GM21526 (cell line): ENCODE results near the gene ANO8.

Experiments used
- ATAC-seq: cut with Tn5 transposase; IDR thresholded peaks from one replicate; pipeline ENCODE4 v1.9.1; 2021; ENCODE audit warnings: moderate library complexity; ENCODE audit not compliant: unreplicated experiment, low FRiP score

Gene ANO8

DNA sequence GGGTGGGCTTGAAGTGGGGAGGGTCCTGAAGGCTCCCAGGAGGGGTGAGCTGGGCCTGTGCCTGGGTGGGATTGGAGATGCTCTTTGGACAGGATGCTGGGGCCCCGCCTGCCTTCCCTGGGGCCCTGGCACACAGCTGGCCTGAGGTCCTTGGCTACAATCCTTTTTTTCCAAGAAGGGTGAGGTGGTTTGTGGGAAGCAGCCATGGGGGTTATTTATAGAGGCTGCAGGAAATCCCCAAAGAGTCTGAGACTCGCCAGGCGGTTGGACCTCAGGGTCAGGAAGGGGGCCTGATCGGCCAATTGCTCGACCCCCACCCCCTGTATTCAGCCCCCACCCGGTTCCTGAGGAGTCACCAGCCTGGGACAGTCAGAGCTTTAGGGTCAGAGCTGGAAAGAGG lies 12.7 kb upstream of the ANO8 start:
- ATAC-seq: no peak

- ATAC-seq: no peak
Observed at GRCh38 chr19:17346109-17346671, 11.5 kb upstream of the ANO8 start.

- ATAC-seq: no peak
Observed at GRCh38 chr19:17341845-17342244, 7.2 kb upstream of the ANO8 start.

- no peak for ATAC-seq
Observed at GRCh38 chr19:17341386-17341785, 6.7 kb upstream of the ANO8 start.

DNA sequence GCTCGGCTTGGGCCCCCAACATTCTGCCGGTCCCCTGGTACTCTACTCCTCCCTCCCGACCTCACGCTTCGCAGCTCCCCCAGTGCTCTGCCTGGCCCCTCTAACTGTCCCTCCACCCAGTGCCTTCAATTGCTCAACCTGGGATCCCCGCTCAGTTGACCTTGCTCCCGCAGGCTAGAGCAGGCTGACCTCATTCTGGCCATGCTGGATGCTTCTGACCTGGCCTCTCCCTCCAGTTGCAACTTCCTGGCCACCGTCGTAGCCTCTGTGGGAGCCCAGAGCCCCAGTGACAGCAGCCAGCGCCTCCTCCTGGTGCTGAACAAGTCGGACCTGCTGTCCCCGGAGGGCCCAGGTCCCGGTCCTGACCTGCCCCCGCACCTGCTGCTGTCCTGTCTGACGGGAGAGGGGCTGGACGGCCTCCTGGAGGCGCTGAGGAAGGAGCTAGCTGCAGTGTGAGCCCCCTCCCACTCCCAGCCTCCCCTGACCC lies 6.3 kb upstream of the ANO8 start:
- no peak for ATAC-seq

DNA sequence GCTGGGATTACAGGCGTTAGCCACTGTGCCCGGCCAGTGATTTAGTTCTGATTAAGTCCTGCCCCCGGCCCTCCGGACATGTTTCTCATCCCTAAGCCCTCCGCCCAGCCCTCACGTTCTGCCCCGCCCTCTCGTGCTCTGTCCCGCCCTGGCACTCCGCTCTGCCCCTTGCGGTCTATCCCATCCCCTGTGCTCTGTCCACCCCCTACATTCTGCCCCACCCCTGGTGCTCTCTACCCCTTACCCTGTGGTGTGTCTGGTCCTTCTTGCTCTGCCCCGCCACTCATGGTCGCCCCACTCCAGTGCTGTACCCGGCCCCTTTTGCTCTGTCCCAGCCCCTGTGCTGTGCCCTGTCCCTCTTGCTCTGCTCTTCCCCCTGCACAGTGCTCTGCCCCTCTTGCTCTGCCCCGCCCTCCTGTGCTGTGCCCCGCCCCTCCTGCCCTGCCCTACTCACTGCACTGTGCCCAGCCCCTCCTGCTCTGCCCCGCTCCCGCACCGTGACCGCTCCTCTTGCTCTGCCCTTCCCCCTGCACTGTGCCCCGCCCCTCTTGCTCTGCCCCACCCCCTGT lies 5.7 kb upstream of the ANO8 start:
- ATAC-seq: no peak

- no peak for ATAC-seq
Observed at GRCh38 chr19:17339088-17339741, 4.6 kb upstream of the ANO8 start.

- no peak for ATAC-seq
Observed at GRCh38 chr19:17338433-17339078, 3.9 kb upstream of the ANO8 start.

DNA sequence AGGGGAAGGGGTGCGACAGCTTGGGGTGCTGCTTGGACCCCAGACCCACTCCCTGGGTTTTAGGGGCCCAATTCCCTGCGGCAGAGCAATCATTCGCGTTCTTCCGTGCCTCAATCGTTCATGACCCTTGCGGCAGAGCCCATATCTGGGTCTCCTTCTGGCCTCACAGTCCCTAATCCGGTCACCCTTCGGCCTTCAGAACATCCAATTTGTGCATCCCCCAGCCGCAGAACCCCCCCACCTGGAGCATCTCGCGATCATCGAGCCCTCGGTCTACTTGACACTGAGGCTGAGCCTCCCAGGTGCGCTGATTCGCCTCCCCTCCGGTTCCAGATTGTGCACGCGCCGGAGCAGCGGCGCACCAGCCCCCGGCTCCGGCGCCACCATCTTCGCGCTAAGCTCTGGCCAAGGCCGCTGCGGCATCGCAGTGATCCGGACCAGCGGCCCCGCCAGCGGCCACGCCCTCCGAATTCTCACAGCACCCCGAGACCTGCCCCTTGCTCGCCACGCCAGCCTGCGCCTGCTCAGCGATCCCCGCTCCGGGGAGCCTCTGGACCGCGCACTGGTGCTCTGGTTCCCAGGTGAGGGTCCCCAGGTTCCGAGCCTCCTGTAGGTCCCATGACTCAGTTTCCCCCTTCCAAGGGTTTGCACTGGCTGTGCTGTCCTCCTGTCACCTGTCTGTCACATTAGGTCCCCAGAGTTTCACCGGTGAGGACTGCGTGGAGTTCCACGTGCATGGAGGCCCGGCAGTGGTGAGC lies 3.2 kb upstream of the ANO8 start:
- ATAC-seq: no peak

- peak; percentile 59 for ATAC-seq
Observed at GRCh38 chr19:17336872-17337674, 2.4 kb upstream of the ANO8 start, which contains the start of gene GTPBP3. GTPBP3 (plus strand) TSS chr19:17337553; CDS start chr19:17337612, 59 bp downstream.

GRCh38 chr19:17335575-17335974 lies 920 bp upstream of the ANO8 start:
- ATAC-seq: no peak

DNA sequence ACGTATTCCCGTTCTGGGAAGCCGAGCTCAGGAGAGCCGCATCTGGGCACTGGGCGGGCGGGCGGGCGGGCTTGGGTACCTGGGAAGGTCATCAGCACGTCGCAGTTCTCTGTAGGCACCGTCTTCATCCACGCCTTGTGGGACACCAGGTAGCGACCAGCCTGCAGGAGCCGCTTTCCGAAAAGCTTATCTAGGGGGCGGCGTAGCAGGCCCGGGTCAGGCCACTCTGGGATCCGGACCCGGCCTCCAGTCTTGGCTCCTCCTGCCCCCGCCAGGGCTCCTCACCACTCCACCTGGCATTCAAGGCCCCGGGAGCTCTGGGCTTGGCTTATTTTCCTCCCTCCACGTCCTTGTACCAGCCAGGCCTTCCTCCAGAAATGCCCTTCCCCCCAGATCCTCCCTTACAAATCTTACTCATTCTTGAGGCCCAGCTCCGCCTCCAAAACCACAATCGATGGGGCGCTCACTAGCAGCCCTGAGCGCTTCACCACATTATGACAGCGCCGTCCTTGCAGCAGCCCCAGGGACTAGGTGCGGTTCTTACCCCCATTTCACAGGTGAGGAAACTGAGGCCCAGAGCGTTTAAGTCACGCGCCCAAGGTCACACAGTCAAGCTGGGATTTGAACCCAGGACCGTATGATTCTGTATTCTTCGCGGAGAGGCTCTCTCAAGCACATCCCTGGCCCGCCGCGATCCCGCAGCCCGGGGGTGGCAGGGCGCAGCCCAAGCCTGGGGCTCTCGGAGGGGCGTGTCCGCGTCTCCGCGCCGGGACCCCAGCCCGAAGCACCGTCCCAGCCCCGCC lies 843 bp downstream of the ANO8 start:
- peak; percentile 11 for ATAC-seq

DNA sequence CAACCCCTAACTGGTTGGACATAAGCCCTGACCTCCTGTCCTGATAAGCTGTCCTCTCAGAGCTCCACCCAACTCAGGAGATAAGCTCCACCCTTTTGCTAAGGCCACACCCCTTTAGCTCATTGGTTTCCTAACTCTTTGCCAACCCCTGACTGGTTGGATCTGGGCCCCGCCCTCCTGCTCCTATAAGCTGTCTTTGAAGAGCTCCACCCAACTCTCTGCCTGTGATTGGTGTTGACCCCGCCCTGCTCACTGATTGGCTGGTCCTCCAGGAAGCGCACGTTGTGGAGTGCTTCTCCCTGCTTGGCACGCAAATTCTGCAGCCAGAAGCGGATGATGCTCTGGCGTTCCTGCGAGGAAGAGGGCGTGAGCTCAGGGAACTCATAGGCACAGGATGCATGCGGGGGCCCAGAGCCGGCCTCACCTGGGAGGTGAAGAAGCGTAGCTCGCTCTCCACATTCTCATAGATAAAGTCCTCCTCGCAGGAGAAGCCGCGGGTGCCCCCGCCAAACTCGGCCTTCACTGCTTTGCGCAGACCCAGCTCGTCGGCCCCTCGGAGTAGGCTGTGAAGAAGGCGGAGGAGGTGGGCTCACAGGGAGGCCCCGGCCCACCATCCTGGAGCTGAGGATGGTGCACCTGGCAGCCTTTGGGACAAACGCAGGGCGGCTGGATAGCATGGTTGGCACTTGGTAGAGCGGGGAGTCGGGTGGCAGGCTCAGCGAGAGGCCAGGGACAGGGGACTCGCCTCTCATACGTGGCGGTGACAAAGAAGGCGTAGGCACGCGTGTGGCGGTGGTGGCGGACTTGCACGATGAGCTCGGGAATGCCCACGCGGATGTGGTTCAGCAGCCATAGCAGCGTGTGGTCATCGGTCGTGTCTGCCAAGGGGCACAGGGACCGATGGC lies 1.7 kb downstream of the ANO8 start:
- ATAC-seq: no peak

DNA sequence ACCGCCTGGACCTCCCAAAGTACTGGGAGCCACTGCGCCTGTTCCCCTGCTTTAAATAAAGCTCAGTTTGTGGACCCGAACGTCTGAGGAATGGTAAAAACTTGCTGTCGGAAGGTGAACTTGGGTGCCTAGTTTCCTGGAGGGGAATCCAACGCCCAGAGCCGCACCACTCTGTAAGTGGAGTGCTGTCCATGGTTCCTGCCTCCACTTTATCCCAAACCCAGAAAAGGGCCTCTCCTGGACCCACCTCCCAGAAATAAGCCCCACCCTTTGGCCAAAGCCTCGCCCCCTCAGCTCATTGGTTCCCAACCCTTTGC lies 2.3 kb downstream of the ANO8 start:
- ATAC-seq: no peak

DNA sequence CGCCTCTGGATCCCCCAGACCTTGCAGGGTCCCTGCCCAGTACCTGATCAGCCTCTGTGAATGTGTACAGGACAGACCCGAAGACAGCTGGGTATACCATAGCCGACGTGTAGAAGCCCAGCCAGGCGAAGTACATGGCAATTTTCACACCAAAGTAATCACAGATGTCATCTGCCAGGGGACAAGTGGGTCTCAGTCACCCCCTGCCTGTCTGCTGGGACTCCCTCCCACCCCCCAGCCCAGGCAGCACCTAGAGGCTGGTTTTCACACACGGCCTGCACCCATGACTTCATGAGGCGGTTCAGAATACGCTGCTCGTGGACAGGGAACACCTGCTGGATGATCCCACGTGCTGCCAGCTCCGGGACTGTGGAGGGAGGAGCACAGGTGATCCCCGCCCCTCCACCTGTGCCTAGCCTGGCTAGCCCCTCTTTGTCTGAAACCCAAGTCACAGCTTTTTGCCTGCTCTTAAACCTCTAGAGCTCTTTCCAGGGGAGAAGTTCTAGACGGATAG lies 3.6 kb downstream of the ANO8 start:
- ATAC-seq: no peak

GRCh38 chr19:17330262-17331044 lies 4.2 kb downstream of the ANO8 start:
- no peak for ATAC-seq
